ENCODE measurements around the gene LTBP2. TPM values are rescaled to one million over a fixed set of nuclear protein-coding genes. Genes with fewer than 3 reads are reported as not detected.

LTBP2 gene
- total RNA-seq, 1 donor, result 157 TPM

- DNase-seq (ENCODE audit: low read depth), result peak; percentile 99
- H3K4me3 ChIP-seq (ENCODE audit: low read depth, low read length), result no peak overlapping the region
- TF ChIP-seq CTCF (IDR thresholded peaks at IDR 0.05; ENCODE audit: insufficient read depth, low read length), result no peak
Observed at GRCh38 chr14:74619672-74620131, 7.7 kb upstream of the LTBP2 start.

GRCh38 chr14:74618078-74618952, 6.3 kb upstream of the LTBP2 start:
- no peak overlapping the region for H3K4me3 ChIP-seq (ENCODE audit: low read depth, low read length)
- no peak for TF ChIP-seq CTCF (IDR thresholded peaks at IDR 0.05; ENCODE audit: insufficient read depth, low read length)
- peak; percentile 58 for DNase-seq (ENCODE audit: low read depth)

- no peak overlapping the region for H3K4me3 ChIP-seq (ENCODE audit: low read depth, low read length)
- peak; percentile 40 for DNase-seq (ENCODE audit: low read depth)
- no peak for TF ChIP-seq CTCF (IDR thresholded peaks at IDR 0.05; ENCODE audit: insufficient read depth, low read length)
Observed at GRCh38 chr14:74616996-74617700, 5.1 kb upstream of the LTBP2 start.

GRCh38 chr14:74616507-74616906, 4.5 kb upstream of the LTBP2 start:
- DNase-seq (ENCODE audit: low read depth), result peak; percentile 83
- no peak for TF ChIP-seq CTCF (IDR thresholded peaks at IDR 0.05; ENCODE audit: insufficient read depth, low read length)
- peak overlapping the region; percentile 37 for H3K4me3 ChIP-seq (ENCODE audit: low read depth, low read length)

GRCh38 chr14:74615735-74616134, 3.7 kb upstream of the LTBP2 start:
- no peak for TF ChIP-seq CTCF (IDR thresholded peaks at IDR 0.05; ENCODE audit: insufficient read depth, low read length)

GRCh38 chr14:74614508-74615495, 2.8 kb upstream of the LTBP2 start:
- no peak for TF ChIP-seq CTCF (IDR thresholded peaks at IDR 0.05; ENCODE audit: insufficient read depth, low read length)
- H3K4me3 ChIP-seq (ENCODE audit: low read depth, low read length), result no peak overlapping the region
- no peak for DNase-seq (ENCODE audit: low read depth)

More at GRCh38 chr14:74615735-74616134, 3.7 kb upstream of the LTBP2 start:
- DNase-seq (ENCODE audit: low read depth), result no peak
- peak overlapping the region; percentile 14 for H3K4me3 ChIP-seq (ENCODE audit: low read depth, low read length)

Data from fibroblast of the aortic adventitia (primary cell).